ENCODE results near the gene ZNF512.
A peak's percentile ranks its signal among the peaks of the same experiment; 100 is the strongest.
"Not testable (repeated sequence)": the region's sequence is repeated elsewhere in the genome, so short reads cannot be mapped to it uniquely, and the experiment has no call there.

Gene ZNF512

DNA sequence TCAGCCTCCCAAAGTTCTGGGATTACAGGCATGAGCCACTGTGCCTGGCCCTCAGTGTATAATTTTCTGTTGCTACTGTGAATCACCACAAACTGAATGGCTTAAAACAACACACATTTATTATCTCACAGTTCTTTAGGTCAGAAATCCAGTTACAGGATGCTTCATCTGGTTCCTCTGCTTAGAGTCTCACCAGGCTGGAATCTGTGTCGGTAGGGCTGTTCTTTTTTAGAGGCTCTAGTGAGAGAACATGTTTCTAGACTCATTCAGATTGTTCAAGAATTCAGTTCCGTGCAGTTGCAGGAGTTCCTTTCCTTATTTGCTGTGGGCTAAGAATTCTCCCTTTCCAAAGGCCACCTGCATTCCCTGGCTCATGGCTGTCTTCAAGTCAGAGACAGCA lies 23.8 kb downstream of the ZNF512 start:
- WGBS (ENCODE audit: insufficient coverage, insufficient read length), result no CpG with 5 or more reads among the region's 2 CpGs
- DNase-seq (ENCODE audit: low read depth, low spot score), result no peak
- H3K36me3 ChIP-seq (ENCODE audit: control insufficient read depth, insufficient read depth, low read length), result peaks cover 10% of the 10 kb centered on the region; the same call in 1 of the 2 replicates
- H3K27me3 ChIP-seq (ENCODE audit: control insufficient read depth, insufficient read depth, low read length), result no peaks in the 10 kb centered on the region
- no peak overlapping the region for H3K27ac ChIP-seq (ENCODE audit: low read length)
- no peak overlapping the region for H3K4me3 ChIP-seq (ENCODE audit: low read length)
- no peaks in the 10 kb centered on the region for H3K9me3 ChIP-seq (ENCODE audit: control insufficient read depth, insufficient read depth, low read length)
- H3K4me1 ChIP-seq (ENCODE audit: control insufficient read depth, insufficient read depth, low read length), result no peaks in the 10 kb centered on the region

DNA sequence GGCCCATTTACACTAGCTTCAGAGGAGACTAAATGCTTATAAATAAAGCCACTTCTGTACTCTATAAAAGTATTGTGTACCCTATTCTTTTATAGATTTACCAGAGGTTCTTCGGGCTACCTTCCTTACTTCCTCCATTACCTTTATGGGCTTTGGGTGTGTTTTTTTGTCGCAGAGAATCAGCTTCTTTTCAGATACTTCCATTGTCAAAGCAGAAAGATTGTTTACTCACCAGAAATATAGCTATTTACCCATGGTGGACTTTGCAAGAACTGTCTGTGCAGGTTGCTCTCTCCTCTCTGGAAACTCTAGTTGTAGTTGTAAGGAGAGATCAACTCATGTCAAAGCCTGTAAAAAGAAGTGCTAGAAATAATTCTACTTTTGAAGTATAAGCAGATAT lies 31.1 kb downstream of the ZNF512 start:
- H3K4me3 ChIP-seq (ENCODE audit: low read length), result no peak overlapping the region
- no CpG with 5 or more reads among the region's 2 CpGs for WGBS (ENCODE audit: insufficient coverage, insufficient read length)
- no peaks in the 10 kb centered on the region for H3K27me3 ChIP-seq (ENCODE audit: control insufficient read depth, insufficient read depth, low read length)
- H3K27ac ChIP-seq (ENCODE audit: low read length), result no peak overlapping the region
- no peaks in the 10 kb centered on the region for H3K9me3 ChIP-seq (ENCODE audit: control insufficient read depth, insufficient read depth, low read length)
- peaks cover 15% of the 10 kb centered on the region; the same call in 1 of the 2 replicates for H3K36me3 ChIP-seq (ENCODE audit: control insufficient read depth, insufficient read depth, low read length)
- no peak for DNase-seq (ENCODE audit: low read depth, low spot score)
- H3K4me1 ChIP-seq (ENCODE audit: control insufficient read depth, insufficient read depth, low read length), result no peaks in the 10 kb centered on the region

DNA sequence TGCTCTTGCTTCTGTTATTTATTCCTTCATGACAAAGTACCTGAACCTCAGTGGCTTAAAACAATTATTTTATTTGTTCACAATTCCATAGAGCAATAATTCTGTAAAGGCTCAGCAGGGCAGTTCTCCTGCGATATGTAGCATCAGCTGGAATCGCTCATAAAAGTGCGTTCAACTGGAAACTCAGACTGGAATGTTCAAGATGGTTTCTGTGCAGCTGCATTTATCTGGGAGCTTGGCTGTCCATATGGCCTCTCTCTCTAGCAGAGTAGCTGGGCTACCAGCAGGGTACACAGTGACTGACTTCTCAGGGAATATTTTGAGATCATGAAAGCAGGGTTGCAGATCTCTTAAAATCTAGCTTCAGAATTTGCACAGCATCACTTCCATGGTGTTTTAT lies 32.5 kb downstream of the ZNF512 start:
- no peaks in the 10 kb centered on the region for H3K4me1 ChIP-seq (ENCODE audit: control insufficient read depth, insufficient read depth, low read length)
- H3K27ac ChIP-seq (ENCODE audit: low read length), result no peak overlapping the region
- no peaks in the 10 kb centered on the region for H3K9me3 ChIP-seq (ENCODE audit: control insufficient read depth, insufficient read depth, low read length)
- no peak for DNase-seq (ENCODE audit: low read depth, low spot score)
- no peak overlapping the region for H3K4me3 ChIP-seq (ENCODE audit: low read length)
- H3K27me3 ChIP-seq (ENCODE audit: control insufficient read depth, insufficient read depth, low read length), result no peaks in the 10 kb centered on the region
- WGBS (ENCODE audit: insufficient coverage, insufficient read length), result no CpG with 5 or more reads among the region's 3 CpGs
- H3K36me3 ChIP-seq (ENCODE audit: control insufficient read depth, insufficient read depth, low read length), result peaks cover 15% of the 10 kb centered on the region; the same call in 1 of the 2 replicates

DNA sequence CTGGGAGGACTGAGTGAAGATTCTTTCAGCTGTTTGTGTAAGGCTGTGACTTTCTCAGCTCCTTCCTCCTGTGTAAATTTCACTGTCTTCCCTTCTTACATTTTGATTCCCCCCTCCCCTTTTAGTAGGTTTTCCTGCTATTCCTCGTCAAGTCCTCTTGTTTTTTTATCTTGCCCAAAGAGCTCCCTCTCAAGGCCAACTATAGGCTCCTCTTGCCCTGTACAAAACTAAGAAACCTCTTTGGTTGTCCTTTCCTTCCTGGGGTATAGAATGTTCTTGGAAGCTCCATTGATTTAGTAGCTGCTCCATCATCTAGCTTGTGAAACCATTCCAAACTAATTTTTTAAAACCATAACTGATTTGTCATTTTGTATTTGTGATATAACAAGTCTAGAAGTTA lies 38.7 kb downstream of the ZNF512 start:
- H3K27ac ChIP-seq (ENCODE audit: low read length), result no peak overlapping the region
- H3K4me1 ChIP-seq (ENCODE audit: control insufficient read depth, insufficient read depth, low read length), result no peaks in the 10 kb centered on the region
- H3K36me3 ChIP-seq (ENCODE audit: control insufficient read depth, insufficient read depth, low read length), result peaks cover 10% of the 10 kb centered on the region; the same call in 1 of the 2 replicates

DNA sequence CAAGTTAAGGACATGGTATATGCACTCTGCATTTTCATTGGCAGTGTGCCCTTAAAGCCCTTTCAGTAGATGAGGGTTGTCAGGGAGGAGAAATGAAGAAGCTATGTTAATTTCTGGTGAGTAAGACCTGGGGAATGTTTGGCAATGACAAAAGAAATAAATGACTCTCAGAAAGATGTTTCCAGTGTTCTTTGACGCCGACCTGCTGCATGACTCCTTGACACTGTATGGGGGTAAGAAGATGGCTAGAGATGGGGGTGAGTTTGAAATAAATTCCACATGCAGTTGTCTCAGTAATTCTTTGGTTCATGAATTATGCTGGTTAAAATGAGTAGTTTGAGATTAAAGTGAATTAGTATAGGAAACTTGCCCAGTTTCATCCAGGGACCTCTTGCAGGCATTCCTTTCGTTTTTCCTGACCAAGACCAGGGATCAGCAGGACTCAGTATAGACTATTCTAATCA lies 40.1 kb downstream of the ZNF512 start:
- Histone ChIP-seq H3K4me3 (ENCODE audit: low read length) (no peak overlapping the region), H3K27me3 (ENCODE audit: control insufficient read depth, insufficient read depth, low read length) (no peaks in the 10 kb centered on the region)

More for the DNA sequence above, 38.7 kb downstream of the ZNF512 start:
- Histone ChIP-seq H3K9me3 (ENCODE audit: control insufficient read depth, insufficient read depth, low read length) (no peaks in the 10 kb centered on the region), H3K4me3 (ENCODE audit: low read length) (no peak overlapping the region), H3K27me3 (ENCODE audit: control insufficient read depth, insufficient read depth, low read length) (no peaks in the 10 kb centered on the region)
- DNase-seq (ENCODE audit: low read depth, low spot score), result no peak
- WGBS (ENCODE audit: insufficient coverage, insufficient read length), result no CpG with 5 or more reads among the region's 1 CpG

DNA sequence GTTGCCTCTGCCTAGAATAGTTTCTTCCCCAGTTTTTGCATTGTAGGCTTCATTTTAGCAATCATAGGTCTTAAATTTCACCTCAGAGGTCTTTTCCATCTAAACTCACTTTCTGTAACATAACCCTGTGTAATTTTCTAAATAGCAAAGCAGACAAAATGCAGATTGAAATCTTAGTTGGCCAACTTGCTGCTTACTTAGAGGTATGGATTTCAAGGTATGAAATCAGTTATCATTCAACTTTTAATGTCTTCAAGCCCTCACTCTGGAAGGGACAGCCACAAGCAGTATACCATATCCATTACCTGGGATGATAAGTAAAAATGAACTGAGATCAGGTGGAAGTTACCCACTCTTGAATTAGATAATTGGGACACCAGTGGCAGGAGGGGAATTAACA lies 42.1 kb downstream of the ZNF512 start:
- Histone ChIP-seq H3K36me3 (ENCODE audit: control insufficient read depth, insufficient read depth, low read length) (no peaks in the 10 kb centered on the region; the same call in 1 of the 2 replicates), H3K9me3 (ENCODE audit: control insufficient read depth, insufficient read depth, low read length) (no peaks in the 10 kb centered on the region), H3K4me1 (ENCODE audit: control insufficient read depth, insufficient read depth, low read length) (no peaks in the 10 kb centered on the region; the same call in 1 of the 2 replicates), H3K27ac (ENCODE audit: low read length) (no peak overlapping the region), H3K4me3 (ENCODE audit: low read length) (no peak overlapping the region), H3K27me3 (ENCODE audit: control insufficient read depth, insufficient read depth, low read length) (no peaks in the 10 kb centered on the region)
- DNase-seq (ENCODE audit: low read depth, low spot score), result no peak

More for the DNA sequence above, 40.1 kb downstream of the ZNF512 start:
- H3K27ac ChIP-seq (ENCODE audit: low read length), result no peak overlapping the region
- no peaks in the 10 kb centered on the region for H3K9me3 ChIP-seq (ENCODE audit: control insufficient read depth, insufficient read depth, low read length)
- no CpG with 5 or more reads among the region's 3 CpGs for WGBS (ENCODE audit: insufficient coverage, insufficient read length)
- peak; percentile 31 for DNase-seq (ENCODE audit: low read depth, low spot score)
- no peaks in the 10 kb centered on the region; the same call in 1 of the 2 replicates for H3K4me1 ChIP-seq (ENCODE audit: control insufficient read depth, insufficient read depth, low read length)
- H3K36me3 ChIP-seq (ENCODE audit: control insufficient read depth, insufficient read depth, low read length), result no peaks in the 10 kb centered on the region; the same call in 1 of the 2 replicates

DNA sequence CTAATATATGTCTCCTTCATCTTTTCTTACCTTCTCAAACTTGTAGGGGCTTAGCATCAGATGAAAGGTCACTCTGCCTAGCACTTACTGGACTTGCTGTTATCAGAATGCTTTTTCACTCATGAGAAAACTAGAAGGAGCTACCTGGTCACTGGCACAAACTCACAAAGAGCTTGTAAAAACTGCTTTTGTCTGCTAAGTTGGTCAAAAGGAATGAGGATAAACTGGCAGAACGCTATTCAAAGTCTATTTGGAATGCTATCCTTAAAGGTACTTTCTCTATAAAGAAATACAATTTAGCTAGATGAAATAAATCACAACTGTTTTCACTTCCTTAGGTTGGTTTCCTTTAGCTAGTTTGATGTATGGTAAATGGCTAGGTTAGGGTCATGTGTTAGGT lies 43.5 kb downstream of the ZNF512 start:
- H3K9me3 ChIP-seq (ENCODE audit: control insufficient read depth, insufficient read depth, low read length); DNase-seq (ENCODE audit: low read depth, low spot score); H3K27me3 ChIP-seq (ENCODE audit: control insufficient read depth, insufficient read depth, low read length); H3K27ac ChIP-seq (ENCODE audit: low read length); H3K4me1 ChIP-seq (ENCODE audit: control insufficient read depth, insufficient read depth, low read length); H3K36me3 ChIP-seq (ENCODE audit: control insufficient read depth, insufficient read depth, low read length); H3K4me3 ChIP-seq (ENCODE audit: low read length): not testable (repeated sequence)
- WGBS (ENCODE audit: insufficient coverage, insufficient read length), result no CpG with 5 or more reads among the region's 1 CpG

DNA sequence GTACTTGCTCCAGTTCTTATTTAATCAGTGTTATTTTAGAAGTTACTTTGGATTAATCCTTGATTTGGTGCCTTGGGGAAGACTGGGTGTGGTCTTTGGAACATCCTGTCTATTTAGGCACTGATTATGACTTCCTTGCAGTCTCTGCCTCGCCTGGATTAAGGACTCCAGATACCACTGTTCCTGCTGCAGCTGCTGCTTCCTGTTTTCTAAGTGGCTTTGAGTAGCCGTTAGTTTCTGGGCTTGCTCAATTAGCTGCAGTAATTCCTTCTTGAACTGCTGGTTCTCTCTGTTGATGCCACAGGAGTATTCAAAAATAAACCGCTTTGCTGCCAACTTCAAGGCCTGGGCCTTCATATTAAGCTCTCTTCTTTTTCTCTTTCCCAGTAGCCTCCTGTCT lies 44.1 kb downstream of the ZNF512 start:
- H3K36me3 ChIP-seq (ENCODE audit: control insufficient read depth, insufficient read depth, low read length); H3K4me3 ChIP-seq (ENCODE audit: low read length); H3K4me1 ChIP-seq (ENCODE audit: control insufficient read depth, insufficient read depth, low read length); H3K27ac ChIP-seq (ENCODE audit: low read length); H3K27me3 ChIP-seq (ENCODE audit: control insufficient read depth, insufficient read depth, low read length); H3K9me3 ChIP-seq (ENCODE audit: control insufficient read depth, insufficient read depth, low read length); DNase-seq (ENCODE audit: low read depth, low spot score): not testable (repeated sequence)
- WGBS (ENCODE audit: insufficient coverage, insufficient read length), result no CpG with 5 or more reads among the region's 3 CpGs

DNA sequence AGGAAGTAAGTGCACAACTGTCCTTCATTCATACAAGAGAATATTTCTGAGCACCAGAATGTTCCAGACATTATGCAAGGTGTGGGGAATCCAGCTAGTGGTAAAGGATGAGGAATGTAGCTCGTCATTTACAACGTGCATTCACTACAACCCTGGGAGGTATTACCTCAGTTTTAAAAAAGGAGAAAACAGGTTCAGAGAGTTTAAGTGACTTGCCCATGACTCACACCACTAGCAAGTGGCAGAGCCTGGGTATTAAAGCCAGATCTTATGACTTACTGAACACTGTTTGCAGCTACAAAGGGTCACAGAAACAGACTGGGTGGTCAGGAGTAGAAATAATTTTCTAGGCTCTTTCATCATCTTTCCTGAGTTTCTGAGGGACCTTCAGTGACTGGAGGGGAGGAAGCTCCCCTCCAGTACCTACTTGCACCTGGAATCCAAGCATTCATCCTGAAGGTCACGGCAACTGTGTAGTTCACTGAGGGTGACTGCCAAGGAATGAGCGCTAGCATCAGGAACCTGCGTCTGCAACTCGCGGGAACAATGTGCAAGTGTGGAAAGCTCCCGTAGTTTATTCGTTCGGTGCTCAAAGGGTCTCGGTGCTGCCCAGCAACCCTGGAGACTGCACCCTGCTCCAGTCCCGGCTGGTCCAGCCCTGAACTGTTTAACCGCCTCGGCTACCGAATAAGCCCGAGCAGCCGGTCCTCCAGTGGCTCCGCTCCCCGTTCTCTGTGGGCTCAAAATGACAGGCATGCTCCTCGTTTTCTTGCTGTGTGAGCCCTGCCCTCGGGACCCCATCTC lies 45.3 kb downstream of the ZNF512 start:
- H3K9me3 ChIP-seq (ENCODE audit: control insufficient read depth, insufficient read depth, low read length), result no peaks in the 10 kb centered on the region
- no peaks in the 10 kb centered on the region; the same call in 1 of the 2 replicates for H3K36me3 ChIP-seq (ENCODE audit: control insufficient read depth, insufficient read depth, low read length)
- peak overlapping the region; percentile 93 for H3K4me3 ChIP-seq (ENCODE audit: low read length)
- WGBS (ENCODE audit: insufficient coverage, insufficient read length), result no CpG with 5 or more reads among the region's 21 CpGs
- no peaks in the 10 kb centered on the region; the same call in 1 of the 2 replicates for H3K4me1 ChIP-seq (ENCODE audit: control insufficient read depth, insufficient read depth, low read length)
- no peak overlapping the region for H3K27ac ChIP-seq (ENCODE audit: low read length)
- no peaks in the 10 kb centered on the region for H3K27me3 ChIP-seq (ENCODE audit: control insufficient read depth, insufficient read depth, low read length)
- no peak for DNase-seq (ENCODE audit: low read depth, low spot score)

DNA sequence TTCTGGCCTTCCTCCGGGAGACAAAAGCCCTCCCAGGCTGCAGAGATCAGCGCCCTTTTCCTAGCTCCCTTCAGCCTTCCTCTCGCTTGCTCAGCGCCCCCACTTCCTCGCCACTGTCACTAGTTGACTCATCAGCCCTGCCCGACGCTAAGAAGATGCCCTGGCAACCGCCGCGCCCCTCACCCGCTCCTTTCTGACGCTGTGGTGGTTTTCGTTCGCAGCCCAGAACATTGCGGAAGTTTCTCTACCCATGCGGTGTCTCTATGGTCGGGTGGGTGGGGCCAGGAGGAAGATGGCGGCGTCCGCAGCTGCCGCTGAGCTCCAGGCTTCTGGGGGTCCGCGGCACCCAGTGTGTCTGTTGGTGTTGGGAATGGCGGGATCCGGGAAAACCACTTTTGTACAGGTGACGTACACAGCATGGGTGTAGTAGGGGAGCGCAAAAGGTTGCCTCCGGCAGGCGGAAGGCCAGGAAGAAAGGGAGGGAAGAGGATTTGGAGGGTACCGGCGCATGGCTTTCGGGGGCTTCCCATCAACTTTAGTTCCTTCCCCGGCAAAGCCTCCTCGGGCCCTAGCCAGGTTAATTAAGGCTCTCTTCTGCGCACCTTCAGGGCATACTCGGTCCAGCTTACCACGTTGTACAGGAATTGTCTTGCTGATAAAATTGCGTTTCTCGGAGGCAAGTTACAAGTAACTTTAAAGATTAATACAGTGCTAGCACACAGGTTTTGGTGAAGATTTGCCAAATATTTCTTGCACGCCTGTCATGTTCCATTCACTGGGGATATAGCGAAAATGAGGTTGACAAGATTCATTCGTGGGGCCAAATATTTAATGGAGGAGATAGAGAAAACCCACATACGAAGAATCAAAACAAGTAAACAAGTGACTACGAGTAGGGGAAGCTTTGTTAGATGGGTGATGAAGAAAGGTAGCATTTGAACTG lies 46.2 kb downstream of the ZNF512 start, which contains the start of the genes CCDC121 and GPN1:
Gene CCDC121 (minus strand): TSS at position 246 of the 943 bp plus-strand sequence. CDS start 1,213 bp downstream, outside the sequence.
Gene GPN1 (plus strand): TSS at position 284 of the 943 bp plus-strand sequence. CDS start 9 bp downstream, at position 293.
- Histone ChIP-seq H3K4me3 (ENCODE audit: low read length) (peak within 1 kb of the TSS; percentile 93), H3K36me3 (ENCODE audit: control insufficient read depth, insufficient read depth, low read length) (no peaks in the 10 kb centered on the region; the same call in 1 of the 2 replicates), H3K27ac (ENCODE audit: low read length) (no peak within 1 kb of the TSS), H3K4me1 (ENCODE audit: control insufficient read depth, insufficient read depth, low read length) (no peaks in the 10 kb centered on the region; the same call in 1 of the 2 replicates), H3K27me3 (ENCODE audit: control insufficient read depth, insufficient read depth, low read length) (no peaks in the 10 kb centered on the region), H3K9me3 (ENCODE audit: control insufficient read depth, insufficient read depth, low read length) (no peaks in the 10 kb centered on the region)
- peak; percentile 63 for DNase-seq (ENCODE audit: low read depth, low spot score)
- WGBS (ENCODE audit: insufficient coverage, insufficient read length), result no CpG with 5 or more reads among the region's 44 CpGs
